Mesenteric fat pad (tissue), 1 donor: ENCODE results near the gene KMT2B. TPM values are rescaled to one million over a fixed set of nuclear protein-coding genes. Genes with fewer than 3 reads are reported as not detected.
A peak's percentile ranks its signal among the peaks of the same experiment; 100 is the strongest.

Experiments used
- DNase-seq: peaks from one replicate; pipeline ENCODE4 v3.0.0-alpha.2; 2020; ENCODE audit warnings: low spot score
- total RNA-seq: library from RNA; stranded (reverse); fragmentation: NEBNext Ultra II Directional; extraction: Animal tissue kit (Norgen Biotek cat#: 25700); gene quantifications from one replicate; pipeline ENCODE4 v1.2.1, GENCODE V29; 2021
- donor health status: DM: yes; HTN: yes; CAD: no.

Gene KMT2B
- total RNA-seq, 1 donor from 2014 or later, result 33.5 TPM

- DNase-seq, result peak; percentile 99
Observed at GRCh38 chr19:35740423-35741202, 22.8 kb downstream of the KMT2B start.

- DNase-seq, result no peak
Observed at GRCh38 chr19:35741203-35741515, 23.4 kb downstream of the KMT2B start.

GRCh38 chr19:35742121-35742724, 24.4 kb downstream of the KMT2B start, which contains the start of gene IGFLR1:
IGFLR1 (minus strand) TSS chr19:35742452; CDS start chr19:35741180, 1,272 bp downstream.
- no peak for DNase-seq

GRCh38 chr19:35743640-35744429, 26.0 kb downstream of the KMT2B start:
- no peak for DNase-seq

- peak; percentile 96 for DNase-seq
Observed at GRCh38 chr19:35744430-35745327, 26.9 kb downstream of the KMT2B start.

GRCh38 chr19:35745328-35746086, 27.7 kb downstream of the KMT2B start, which contains the start of the genes PSENEN and U2AF1L4:
PSENEN (plus strand) TSS chr19:35745651; CDS start chr19:35745931, 280 bp downstream.
U2AF1L4 (minus strand) TSS chr19:35745418; CDS start chr19:35745391, 27 bp downstream.
- DNase-seq, result peak; percentile 98

- DNase-seq, result no peak
Observed at GRCh38 chr19:35746087-35746462, 28.3 kb downstream of the KMT2B start.

GRCh38 chr19:35746531-35746930, 28.7 kb downstream of the KMT2B start:
- DNase-seq, result no peak

- peak; percentile 99 for DNase-seq
Observed at GRCh38 chr19:35748106-35749020, 30.6 kb downstream of the KMT2B start, which contains the start of gene LIN37. LIN37 (plus strand) TSS chr19:35748576; CDS start chr19:35748725, 149 bp downstream.

GRCh38 chr19:35750167-35750566, 32.4 kb downstream of the KMT2B start:
- DNase-seq, result no peak

GRCh38 chr19:35751839-35752745, 34.3 kb downstream of the KMT2B start:
- no peak for DNase-seq

- no peak for DNase-seq
Observed at GRCh38 chr19:35752746-35753350, 35.0 kb downstream of the KMT2B start.

GRCh38 chr19:35753634-35754369, 36.0 kb downstream of the KMT2B start:
- no peak for DNase-seq

GRCh38 chr19:35754370-35755130, 36.7 kb downstream of the KMT2B start:
- no peak for DNase-seq

GRCh38 chr19:35755131-35755549, 37.3 kb downstream of the KMT2B start:
- DNase-seq, result no peak
